K562 (cell line): ENCODE results near the gene CHD5. TPM values are rescaled to one million over a fixed set of nuclear protein-coding genes. Genes with fewer than 3 reads are reported as not detected.

Source experiments
- BRF1 ChIP-seq: IDR thresholded peaks from 3 replicates; pipeline ENCODE4 v1.6.1; 2011; ENCODE audit warnings: borderline replicate concordance, mild to moderate bottlenecking; ENCODE audit not compliant: insufficient read length; ENCODE audit errors: extremely low read depth
- DIDO1 ChIP-seq: fragments of 450-650 bp; IDR thresholded peaks from 2 replicates; pipeline ENCODE4 v1.6.1; 2016; ENCODE audit warnings: low read depth, missing biosample characterization, missing genetic modification characterization
- KDM1A ChIP-seq, 2 experiments: fragments of 450-650 bp; IDR thresholded peaks; 2 replicates each; pipeline ENCODE4 v1.6.1; 2016; ENCODE audit warnings: mild to moderate bottlenecking in 2 of 2
- MEF2D ChIP-seq: conservative IDR thresholded peaks from 2 replicates; pipeline ENCODE4 v1.6.1; 2016; ENCODE audit warnings: low read depth, missing genetic modification characterization, missing compliant biosample characterization
- MEIS2 ChIP-seq: fragments of 450-650 bp; IDR thresholded peaks from 2 replicates; pipeline ENCODE4 v1.6.1; 2014; ENCODE audit warnings: mild to moderate bottlenecking; ENCODE audit not compliant: partially characterized antibody
- NFIX ChIP-seq: fragments of 250-450 bp; sonication (Bioruptor Pico); IDR thresholded peaks from 2 replicates; pipeline ENCODE4 v1.4.0; 2020; ENCODE audit warnings: low read depth, mild to moderate bottlenecking, moderate library complexity
- PHF20 ChIP-seq: fragments of 450-650 bp; IDR thresholded peaks from 2 replicates; pipeline ENCODE4 v1.6.1; 2018; ENCODE audit not compliant: partially characterized antibody
- POLR2A ChIP-seq: fragments of 450-650 bp; conservative IDR thresholded peaks from 2 replicates; pipeline ENCODE4 v1.6.1; 2016
- POLR3G ChIP-seq: IDR thresholded peaks from 2 replicates; pipeline ENCODE4 v1.6.1; 2011; ENCODE audit not compliant: insufficient read length, insufficient replicate concordance; ENCODE audit errors: extremely low read depth
- RBM17 ChIP-seq: fragments of 200-400 bp; formaldehyde crosslinking; IDR thresholded peaks from 2 replicates; pipeline ENCODE4 v1.6.1; 2017; ENCODE audit warnings: low read depth, mild to moderate bottlenecking, low read length, borderline replicate concordance
- SAFB2 ChIP-seq: fragments of 200-400 bp; formaldehyde crosslinking; IDR thresholded peaks from 2 replicates; pipeline ENCODE4 v1.6.1; 2018; ENCODE audit warnings: borderline replicate concordance, low read length, low read depth, moderate library complexity; ENCODE audit not compliant: severe bottlenecking
- SMAD3 ChIP-seq: fragments of 450-650 bp; formaldehyde crosslinking; conservative IDR thresholded peaks from 2 replicates; pipeline ENCODE4 v1.4.0; 2020; ENCODE audit warnings: mild to moderate bottlenecking
- SOX6 ChIP-seq: fragments of 450-650 bp; IDR thresholded peaks from 2 replicates; pipeline ENCODE4 v1.6.1; 2014; ENCODE audit warnings: mild to moderate bottlenecking
- ZNF133 ChIP-seq: fragments of 250-450 bp; sonication (Bioruptor Pico); IDR thresholded peaks from 2 replicates; pipeline ENCODE4 v1.4.0; 2020; ENCODE audit warnings: mild to moderate bottlenecking
- ZNF184 ChIP-seq: sonication (generic); formaldehyde crosslinking; IDR thresholded peaks from 2 replicates; pipeline ENCODE4 v1.5.0; 2020; ENCODE audit warnings: missing genetic modification reagents
- ZNF561 ChIP-seq: fragments of 450-650 bp; formaldehyde crosslinking; conservative IDR thresholded peaks from 2 replicates; pipeline ENCODE4 v1.4.0; 2020; ENCODE audit warnings: mild to moderate bottlenecking, moderate library complexity
- polyA plus RNA-seq, 8 experiments: library from polyadenylated mRNA; depleted of rRNA in 4 of 8; stranded (reverse) in 5 of 8; unstranded in 3 of 8; fragments of >200 nt; fragmentation: Nextera tagmentation in 2 of 8; fragmentation: Illumina TruSeq in 1 of 8; extraction: Ambion mirVana in 2 of 8; extraction: Trizol in 1 of 8; gene quantifications; 2 replicates each; pipeline versions ENCODE4 v1.2.1 to v1.2.3, GENCODE V29; 2011 to 2014; ENCODE audit warnings: inconsistent platforms in 1 of 8, missing spikeins in 1 of 8
- total RNA-seq, 7 experiments: library from RNA; depleted of rRNA in 6 of 7; stranded (reverse); fragments of >200 nt in 6 of 7; fragmentation: Illumina TruSeq in 2 of 7; extraction: Trizol in 2 of 7; gene quantifications; 2 replicates each; pipeline versions ENCODE4 v1.2.1 to v1.2.3, GENCODE V29; 2011 to 2021; ENCODE audit warnings: low replicate concordance in 1 of 7
- TF ChIP-seq, protein P1 (sequence below): sonication (generic); formaldehyde crosslinking; IDR thresholded peaks from 2 replicates; pipeline ENCODE4 v1.8.1; 2022; ENCODE audit warnings: missing genetic modification reagents
- TF ChIP-seq, protein P2 (sequence below): fragments of 250-450 bp; sonication (Bioruptor Pico); IDR thresholded peaks from 2 replicates; pipeline ENCODE4 v1.8.0; 2022; ENCODE audit warnings: moderate library complexity, mild to moderate bottlenecking, inconsistent platforms
- TF ChIP-seq, protein P3 (sequence below), 2 experiments: fragments of 450-650 bp in 1 of 2; sonication (generic) in 1 of 2; formaldehyde crosslinking in 1 of 2; IDR thresholded peaks in 1 of 2; conservative IDR thresholded peaks in 1 of 2; 2 replicates each; pipeline versions ENCODE4 v1.6.1 to v1.8.1; 2016 to 2023; ENCODE audit warnings: mild to moderate bottlenecking in 2 of 2, moderate library complexity in 2 of 2, inconsistent platforms in 1 of 2, missing genetic modification reagents in 1 of 2
- TF ChIP-seq, protein P4 (sequence below), 2 experiments: fragments of 150-350 bp in 1 of 2; IDR thresholded peaks; 2 replicates each; pipeline ENCODE4 v1.6.1; 2012 to 2016; ENCODE audit warnings: low read depth in 2 of 2, low read length in 2 of 2, mild to moderate bottlenecking in 1 of 2, moderate library complexity in 1 of 2

The CHD5 gene
- total and polyA plus RNA-seq, 9 of the 15 experiments (the other 6 are each of a cell fraction or from before 2014, with no cell fraction given), result 0.03 to 0.52 (median 0.11) TPM; not detected in 2

DNA sequence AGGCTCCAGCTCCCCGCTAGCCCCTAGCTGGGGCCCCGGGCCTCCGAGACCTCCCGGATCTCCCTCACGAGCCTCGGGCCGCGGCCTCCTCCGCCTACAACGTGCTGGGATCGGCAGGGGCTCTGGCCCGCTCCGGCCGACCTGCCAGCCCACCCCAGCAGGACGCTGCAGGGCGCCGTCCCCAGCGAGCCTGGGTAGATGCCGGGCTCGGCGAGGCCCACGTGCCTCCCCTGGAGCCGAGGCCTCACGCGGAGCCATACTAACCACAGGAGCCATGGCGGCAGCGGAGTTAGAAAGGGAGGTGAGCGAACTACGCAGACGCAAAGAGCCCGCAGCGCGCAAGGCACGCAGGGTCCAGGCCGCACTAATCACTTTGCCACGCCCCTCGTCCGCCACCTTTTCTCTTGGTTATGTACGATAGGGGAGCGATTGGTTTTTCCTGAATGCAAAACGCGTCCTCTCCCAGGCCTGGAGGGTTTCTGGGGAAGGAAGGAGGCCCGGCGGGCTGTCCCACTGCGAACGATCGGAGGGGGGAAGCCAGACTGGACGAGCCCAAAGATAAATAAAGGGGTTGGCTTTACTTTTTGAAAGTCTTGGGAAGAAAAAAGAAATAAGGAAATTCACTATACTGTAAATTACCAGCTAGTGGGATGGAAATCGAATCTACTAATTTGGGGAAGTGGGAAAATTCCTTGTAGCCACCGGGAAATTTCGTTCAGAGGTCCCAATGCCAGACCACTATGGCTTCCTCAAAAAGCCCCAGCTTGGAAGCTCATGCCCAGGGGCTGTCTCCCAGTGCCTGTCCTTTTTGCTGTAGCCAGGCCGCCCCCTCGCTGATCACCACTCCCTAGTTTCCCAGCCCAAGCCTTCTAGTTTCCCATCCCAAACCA is 19.4 kb upstream of the CHD5 start, which contains the start of gene RPL22 (continued):
- no peak for TF ChIP-seq NFIX (CRISPR knock-in tag)
- TF ChIP-seq, protein P1, sequence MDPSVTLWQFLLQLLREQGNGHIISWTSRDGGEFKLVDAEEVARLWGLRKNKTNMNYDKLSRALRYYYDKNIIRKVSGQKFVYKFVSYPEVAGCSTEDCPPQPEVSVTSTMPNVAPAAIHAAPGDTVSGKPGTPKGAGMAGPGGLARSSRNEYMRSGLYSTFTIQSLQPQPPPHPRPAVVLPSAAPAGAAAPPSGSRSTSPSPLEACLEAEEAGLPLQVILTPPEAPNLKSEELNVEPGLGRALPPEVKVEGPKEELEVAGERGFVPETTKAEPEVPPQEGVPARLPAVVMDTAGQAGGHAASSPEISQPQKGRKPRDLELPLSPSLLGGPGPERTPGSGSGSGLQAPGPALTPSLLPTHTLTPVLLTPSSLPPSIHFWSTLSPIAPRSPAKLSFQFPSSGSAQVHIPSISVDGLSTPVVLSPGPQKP (CRISPR knock-in tag), result no peak
- no peak for TF ChIP-seq MEIS2
- no peak for TF ChIP-seq ZNF133 (CRISPR knock-in tag)
- no peak; the same call in 1 of the 2 replicates for TF ChIP-seq SMAD3 (CRISPR knock-in tag)
- TF ChIP-seq, protein P2, sequence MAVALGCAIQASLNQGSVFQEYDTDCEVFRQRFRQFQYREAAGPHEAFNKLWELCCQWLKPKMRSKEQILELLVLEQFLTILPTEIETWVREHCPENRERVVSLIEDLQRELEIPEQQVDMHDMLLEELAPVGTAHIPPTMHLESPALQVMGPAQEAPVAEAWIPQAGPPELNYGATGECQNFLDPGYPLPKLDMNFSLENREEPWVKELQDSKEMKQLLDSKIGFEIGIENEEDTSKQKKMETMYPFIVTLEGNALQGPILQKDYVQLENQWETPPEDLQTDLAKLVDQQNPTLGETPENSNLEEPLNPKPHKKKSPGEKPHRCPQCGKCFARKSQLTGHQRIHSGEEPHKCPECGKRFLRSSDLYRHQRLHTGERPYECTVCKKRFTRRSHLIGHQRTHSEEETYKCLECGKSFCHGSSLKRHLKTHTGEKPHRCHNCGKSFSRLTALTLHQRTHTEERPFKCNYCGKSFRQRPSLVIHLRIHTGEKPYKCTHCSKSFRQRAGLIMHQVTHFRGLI (CRISPR knock-in tag), result no peak
- no peak; the same call in 1 of the 2 replicates for TF ChIP-seq ZNF561
- peak; percentile 98 for TF ChIP-seq POLR2A
- no peak for TF ChIP-seq POLR3G
- TF ChIP-seq RBM17, result no peak
- TF ChIP-seq, protein P3, sequence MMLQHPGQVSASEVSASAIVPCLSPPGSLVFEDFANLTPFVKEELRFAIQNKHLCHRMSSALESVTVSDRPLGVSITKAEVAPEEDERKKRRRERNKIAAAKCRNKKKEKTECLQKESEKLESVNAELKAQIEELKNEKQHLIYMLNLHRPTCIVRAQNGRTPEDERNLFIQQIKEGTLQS (IDR thresholded peaks at IDR 0.05), result peak; percentile 18; the same call in 1 of the 2 replicates
- TF ChIP-seq, protein P3 (CRISPR knock-in tag; conservative IDR thresholded peaks at IDR 0.05), result 0 out of 2 replicates have a peak, but pooled peaks have one; percentile 42
- TF ChIP-seq MEF2D, result 0 out of 2 replicates have a peak, but pooled peaks have one; percentile 40
- TF ChIP-seq SAFB2, result no peak
- TF ChIP-seq KDM1A (IDR thresholded peaks at IDR 0.05), result no peak
- peak; percentile 89 for TF ChIP-seq PHF20
- TF ChIP-seq SOX6, result peak; percentile 51; the same call in 1 of the 2 replicates
- TF ChIP-seq, protein P4, sequence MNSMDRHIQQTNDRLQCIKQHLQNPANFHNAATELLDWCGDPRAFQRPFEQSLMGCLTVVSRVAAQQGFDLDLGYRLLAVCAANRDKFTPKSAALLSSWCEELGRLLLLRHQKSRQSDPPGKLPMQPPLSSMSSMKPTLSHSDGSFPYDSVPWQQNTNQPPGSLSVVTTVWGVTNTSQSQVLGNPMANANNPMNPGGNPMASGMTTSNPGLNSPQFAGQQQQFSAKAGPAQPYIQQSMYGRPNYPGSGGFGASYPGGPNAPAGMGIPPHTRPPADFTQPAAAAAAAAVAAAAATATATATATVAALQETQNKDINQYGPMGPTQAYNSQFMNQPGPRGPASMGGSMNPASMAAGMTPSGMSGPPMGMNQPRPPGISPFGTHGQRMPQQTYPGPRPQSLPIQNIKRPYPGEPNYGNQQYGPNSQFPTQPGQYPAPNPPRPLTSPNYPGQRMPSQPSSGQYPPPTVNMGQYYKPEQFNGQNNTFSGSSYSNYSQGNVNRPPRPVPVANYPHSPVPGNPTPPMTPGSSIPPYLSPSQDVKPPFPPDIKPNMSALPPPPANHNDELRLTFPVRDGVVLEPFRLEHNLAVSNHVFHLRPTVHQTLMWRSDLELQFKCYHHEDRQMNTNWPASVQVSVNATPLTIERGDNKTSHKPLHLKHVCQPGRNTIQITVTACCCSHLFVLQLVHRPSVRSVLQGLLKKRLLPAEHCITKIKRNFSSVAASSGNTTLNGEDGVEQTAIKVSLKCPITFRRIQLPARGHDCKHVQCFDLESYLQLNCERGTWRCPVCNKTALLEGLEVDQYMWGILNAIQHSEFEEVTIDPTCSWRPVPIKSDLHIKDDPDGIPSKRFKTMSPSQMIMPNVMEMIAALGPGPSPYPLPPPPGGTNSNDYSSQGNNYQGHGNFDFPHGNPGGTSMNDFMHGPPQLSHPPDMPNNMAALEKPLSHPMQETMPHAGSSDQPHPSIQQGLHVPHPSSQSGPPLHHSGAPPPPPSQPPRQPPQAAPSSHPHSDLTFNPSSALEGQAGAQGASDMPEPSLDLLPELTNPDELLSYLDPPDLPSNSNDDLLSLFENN (IDR thresholded peaks at IDR 0.05; ENCODE audit: low read depth in 2 of 2, low read length in 2 of 2), result peak; percentile 38 to 100; a peak in 3 of 4 replicates
- TF ChIP-seq ZNF184 (CRISPR knock-in tag), result no peak
- no peak for TF ChIP-seq BRF1
- no peak for TF ChIP-seq DIDO1 (tag)
